Activated CD8-positive, alpha-beta memory T cell treated with anti-CD3 and anti-CD28 coated beads, Interleukin-2, amount 10 ng/mL, durations not matched to agents 7 days and 5 days (primary cell): Measurements from ENCODE around the gene ZNF618. TPM values are rescaled to one million over a fixed set of nuclear protein-coding genes. Genes with fewer than 3 reads are reported as not detected.

ENCODE experiments used
- ATAC-seq: fragments of 150-1000 bp; cut with Tn5 transposase; one replicate; pipeline ENCODE4 v1.10.0; 2021; ENCODE audit warnings: moderate library complexity
- CTCF ChIA-PET: fragments of 350-600 bp; sonication (Branson Sonifier 250); formaldehyde crosslinking; loops from one replicate; lab custom pipeline; 2021; ENCODE audit warnings: antibody characterized with exemption; lab: Charles Lee
- DNase-seq: peaks from one replicate; pipeline ENCODE4 v3.0.0-alpha.2; 2020
- H3K27ac Mint-ChIP-seq: one replicate; pipeline ENCODE4 v1.8.0; 2021; ENCODE audit warnings: mild to moderate bottlenecking, mixed read lengths
- H3K27me3 Mint-ChIP-seq: one replicate; pipeline ENCODE4 v1.8.0; 2021; ENCODE audit warnings: mixed read lengths
- H3K36me3 Mint-ChIP-seq: one replicate; pipeline ENCODE4 v1.8.0; 2021; ENCODE audit warnings: mild to moderate bottlenecking, mixed read lengths
- H3K4me1 Mint-ChIP-seq: one replicate; pipeline ENCODE4 v1.8.0; 2021; ENCODE audit warnings: mixed read lengths
- H3K4me3 Mint-ChIP-seq: one replicate; pipeline ENCODE4 v1.8.0; 2021; ENCODE audit warnings: mild to moderate bottlenecking, moderate library complexity, mixed read lengths
- H3K9me3 Mint-ChIP-seq: one replicate; pipeline ENCODE4 v1.8.0; 2022; ENCODE audit warnings: low read depth, mixed read lengths
- total RNA-seq, 2 experiments: library from RNA; stranded (reverse); gene quantifications; one replicate each; pipeline ENCODE4 v1.2.3, GENCODE V29; 2021

Gene ZNF618
- total RNA-seq, 2 experiments from 2014 or later, result 0.54 to 0.79 TPM

GRCh38 chr9:113934829-113935676 is 58.9 kb downstream of the ZNF618 start:
- DNase-seq (peak; percentile 38), ATAC-seq (no peak)
- no peak overlapping the region for H3K4me3 Mint-ChIP-seq
- H3K36me3 Mint-ChIP-seq, result no peaks in the 10 kb centered on the region
- H3K27me3 Mint-ChIP-seq, result peaks cover 2% of the 10 kb centered on the region
- no peak overlapping the region for H3K27ac Mint-ChIP-seq
- CTCF ChIA-PET, result no interaction called here
- no peaks in the 10 kb centered on the region for H3K4me1 Mint-ChIP-seq
- H3K9me3 Mint-ChIP-seq, result no peaks in the 10 kb centered on the region

DNA sequence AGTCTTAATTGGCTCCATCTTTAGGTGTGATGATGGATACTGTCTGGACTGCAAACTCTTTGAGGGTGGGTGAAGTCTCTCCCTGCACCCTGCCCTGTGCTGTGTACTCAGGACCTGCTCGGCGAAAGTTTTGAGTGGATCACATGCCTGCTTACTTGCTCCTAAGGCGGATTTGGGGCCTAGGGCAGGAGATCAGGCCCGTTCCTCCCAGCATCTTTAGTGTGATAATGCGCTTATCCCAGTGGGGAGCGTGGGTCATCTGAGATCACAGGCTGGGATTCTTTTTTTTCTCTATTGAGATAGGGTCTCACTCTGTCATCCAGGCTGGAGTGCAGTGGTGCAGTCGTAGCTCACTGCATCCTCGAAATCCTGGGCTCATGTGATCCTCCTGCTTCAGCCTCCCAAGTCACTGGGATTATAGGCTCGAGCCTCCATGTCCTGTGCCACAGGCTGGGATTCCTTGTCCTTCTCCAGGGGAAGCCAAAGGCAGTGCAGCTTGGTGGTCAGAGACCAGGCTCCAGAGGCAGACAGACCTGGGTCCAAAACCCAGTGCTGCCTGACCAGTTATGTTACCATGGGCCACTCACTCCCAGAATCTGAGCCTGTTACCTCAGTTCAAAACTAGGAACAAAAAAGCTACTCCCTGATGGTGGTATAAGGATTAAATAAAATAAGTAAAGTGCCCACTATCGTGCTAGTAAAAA is 59.7 kb downstream of the ZNF618 start:
- H3K9me3 Mint-ChIP-seq, result no peaks in the 10 kb centered on the region
- no peak overlapping the region for H3K27ac Mint-ChIP-seq
- peaks cover 4% of the 10 kb centered on the region for H3K27me3 Mint-ChIP-seq
- CTCF ChIA-PET, result no interaction called here
- DNase-seq (no peak), ATAC-seq (no peak)
- no peaks in the 10 kb centered on the region for H3K36me3 Mint-ChIP-seq
- no peaks in the 10 kb centered on the region for H3K4me1 Mint-ChIP-seq
- no peak overlapping the region for H3K4me3 Mint-ChIP-seq

DNA sequence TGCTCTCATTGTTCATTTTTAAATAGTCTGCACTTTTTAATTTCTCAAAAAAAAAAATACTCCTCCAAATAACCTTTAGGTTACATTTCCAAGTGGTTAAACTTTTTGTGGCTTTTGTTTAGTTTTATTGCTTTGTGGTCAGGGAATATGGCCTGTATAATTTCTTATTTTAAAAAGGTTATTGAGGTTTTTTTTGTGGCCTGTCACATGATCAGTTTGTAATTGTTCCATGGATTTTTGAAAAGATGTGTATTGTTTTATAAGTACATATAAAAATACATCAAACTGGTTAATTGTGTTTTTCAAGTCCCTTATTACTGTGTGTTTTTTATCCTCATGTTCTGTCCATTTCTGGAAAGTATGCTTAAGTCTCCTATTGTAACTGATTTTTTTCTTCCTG is 64.0 kb downstream of the ZNF618 start:
- H3K4me1 Mint-ChIP-seq, result no peaks in the 10 kb centered on the region
- no peak for ATAC-seq
- CTCF ChIA-PET, result no interaction called here

DNA sequence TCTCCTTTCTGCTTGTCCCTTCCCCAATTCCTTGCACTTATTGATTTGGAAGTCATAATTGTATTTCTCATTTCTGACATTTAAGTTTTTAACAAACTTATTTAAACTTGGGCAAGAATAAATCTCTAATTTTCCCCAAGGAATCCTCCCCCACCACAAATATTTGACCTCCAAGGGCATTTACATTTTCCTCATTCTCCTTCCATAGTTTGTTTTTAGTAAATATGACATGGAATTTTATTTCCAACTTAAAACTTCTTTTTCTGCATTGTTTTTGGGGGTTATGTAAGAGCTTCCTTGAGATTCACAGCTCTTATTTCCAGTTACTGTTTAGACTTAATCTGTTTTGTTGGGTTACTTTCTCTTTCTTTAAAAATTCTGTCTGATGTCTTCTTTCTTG is 64.9 kb downstream of the ZNF618 start:
- Mint-ChIP-seq H3K27ac (no peak overlapping the region), H3K4me1 (no peaks in the 10 kb centered on the region)
- DNase-seq, result no peak

More for the DNA sequence above, 64.0 kb downstream of the ZNF618 start:
- Mint-ChIP-seq H3K4me3 (no peak overlapping the region), H3K36me3 (no peaks in the 10 kb centered on the region), H3K27me3 (peaks cover 14% of the 10 kb centered on the region), H3K9me3 (no peaks in the 10 kb centered on the region), H3K27ac (no peak overlapping the region)
- no peak for DNase-seq

GRCh38 chr9:113941526-113941925 is 65.4 kb downstream of the ZNF618 start:
- peaks cover 14% of the 10 kb centered on the region for H3K27me3 Mint-ChIP-seq
- ATAC-seq (no peak), DNase-seq (no peak)
- no peaks in the 10 kb centered on the region for H3K36me3 Mint-ChIP-seq
- CTCF ChIA-PET, result no interaction called here
- H3K9me3 Mint-ChIP-seq, result no peaks in the 10 kb centered on the region
- no peak overlapping the region for H3K4me3 Mint-ChIP-seq
- no peak overlapping the region for H3K27ac Mint-ChIP-seq
- no peaks in the 10 kb centered on the region for H3K4me1 Mint-ChIP-seq

More for the DNA sequence above, 64.9 kb downstream of the ZNF618 start:
- Mint-ChIP-seq H3K27me3 (peaks cover 14% of the 10 kb centered on the region), H3K9me3 (no peaks in the 10 kb centered on the region), H3K4me3 (no peak overlapping the region), H3K36me3 (no peaks in the 10 kb centered on the region)
- ATAC-seq, result no peak
- CTCF ChIA-PET, result no interaction called here

GRCh38 chr9:113943112-113944009 is 67.3 kb downstream of the ZNF618 start:
- Mint-ChIP-seq H3K4me1 (no peaks in the 10 kb centered on the region), H3K27me3 (peaks cover 12% of the 10 kb centered on the region), H3K36me3 (no peaks in the 10 kb centered on the region), H3K4me3 (no peak overlapping the region), H3K27ac (no peak overlapping the region), H3K9me3 (no peaks in the 10 kb centered on the region)
- no peak for DNase-seq
- ATAC-seq, result no peak
- CTCF ChIA-PET, result interaction anchor here (0.5 kb wide), 1 partner anchor 635 kb away, joined by 3 read pairs; no protein-coding TSS in a partner anchor

GRCh38 chr9:113945784-113946183 is 69.7 kb downstream of the ZNF618 start:
- CTCF ChIA-PET, result no interaction called here
- ATAC-seq (no peak), DNase-seq (no peak)
- Mint-ChIP-seq H3K27me3 (peaks cover 10% of the 10 kb centered on the region), H3K4me3 (no peak overlapping the region), H3K9me3 (no peaks in the 10 kb centered on the region), H3K36me3 (no peaks in the 10 kb centered on the region), H3K27ac (no peak overlapping the region), H3K4me1 (no peaks in the 10 kb centered on the region)

DNA sequence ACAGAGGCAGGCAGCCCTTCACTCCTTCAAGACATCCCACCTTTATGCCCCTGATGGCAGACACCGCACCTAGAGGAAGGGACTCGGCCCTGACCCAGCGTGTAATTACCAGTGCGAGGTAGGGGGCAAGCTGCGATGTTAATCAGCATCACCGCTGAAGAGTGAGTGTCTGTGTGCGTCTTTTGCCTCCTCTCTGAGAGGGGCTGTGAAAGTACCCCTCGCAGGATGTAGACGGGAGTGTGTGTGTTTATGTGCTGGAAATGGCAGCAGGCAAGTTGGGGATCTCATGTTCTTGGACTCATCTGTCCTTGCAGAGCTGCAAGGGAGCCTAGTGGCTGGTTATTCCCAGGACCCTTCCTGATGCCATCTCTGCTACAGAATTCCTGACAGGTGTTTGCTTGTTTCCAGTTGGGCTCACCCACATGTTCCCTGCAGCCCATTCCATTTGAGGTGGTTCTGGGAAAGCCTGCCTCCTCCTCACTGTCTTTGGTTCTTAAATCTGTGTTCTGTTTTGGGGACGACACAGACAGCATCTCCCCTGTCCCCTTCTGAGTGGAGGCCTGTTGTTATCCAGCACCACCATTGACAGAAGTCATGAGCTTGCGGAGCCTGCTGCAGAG is 70.5 kb downstream of the ZNF618 start:
- H3K9me3 Mint-ChIP-seq, result no peaks in the 10 kb centered on the region
- H3K27me3 Mint-ChIP-seq, result peaks cover 2% of the 10 kb centered on the region
- CTCF ChIA-PET, result no interaction called here
- H3K27ac Mint-ChIP-seq, result no peak overlapping the region
- H3K4me1 Mint-ChIP-seq, result no peaks in the 10 kb centered on the region
- ATAC-seq (no peak), DNase-seq (no peak)
- no peak overlapping the region for H3K4me3 Mint-ChIP-seq
- no peaks in the 10 kb centered on the region for H3K36me3 Mint-ChIP-seq

DNA sequence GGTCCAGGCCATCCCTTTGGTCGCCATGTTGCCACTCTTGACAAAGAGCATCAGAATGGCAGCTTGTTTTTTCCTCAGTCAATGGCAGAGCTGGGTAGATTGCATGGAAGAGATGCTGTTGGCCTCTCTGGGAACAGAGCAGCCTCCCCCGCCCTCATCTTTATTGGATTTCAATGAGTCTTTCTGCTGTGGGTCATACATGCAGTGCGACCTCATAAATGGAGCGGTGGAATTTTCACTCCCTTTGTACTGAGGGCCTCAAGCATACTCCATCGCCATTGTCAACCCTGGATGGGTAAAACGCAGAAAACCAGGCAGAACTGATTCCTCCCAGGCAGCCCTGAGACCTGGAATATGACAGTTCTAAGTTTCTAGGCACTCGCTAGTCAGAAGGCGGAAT is 71.8 kb downstream of the ZNF618 start:
- DNase-seq (no peak), ATAC-seq (no peak)
- H3K4me1 Mint-ChIP-seq, result no peaks in the 10 kb centered on the region
- H3K36me3 Mint-ChIP-seq, result no peaks in the 10 kb centered on the region
- H3K9me3 Mint-ChIP-seq, result no peaks in the 10 kb centered on the region
- no peak overlapping the region for H3K27ac Mint-ChIP-seq
- H3K4me3 Mint-ChIP-seq, result no peak overlapping the region
- H3K27me3 Mint-ChIP-seq, result no peaks in the 10 kb centered on the region
- CTCF ChIA-PET, result interaction anchor here (1.1 kb wide), 1 partner anchor 15 kb away, joined by 4 read pairs; no protein-coding TSS in a partner anchor

DNA sequence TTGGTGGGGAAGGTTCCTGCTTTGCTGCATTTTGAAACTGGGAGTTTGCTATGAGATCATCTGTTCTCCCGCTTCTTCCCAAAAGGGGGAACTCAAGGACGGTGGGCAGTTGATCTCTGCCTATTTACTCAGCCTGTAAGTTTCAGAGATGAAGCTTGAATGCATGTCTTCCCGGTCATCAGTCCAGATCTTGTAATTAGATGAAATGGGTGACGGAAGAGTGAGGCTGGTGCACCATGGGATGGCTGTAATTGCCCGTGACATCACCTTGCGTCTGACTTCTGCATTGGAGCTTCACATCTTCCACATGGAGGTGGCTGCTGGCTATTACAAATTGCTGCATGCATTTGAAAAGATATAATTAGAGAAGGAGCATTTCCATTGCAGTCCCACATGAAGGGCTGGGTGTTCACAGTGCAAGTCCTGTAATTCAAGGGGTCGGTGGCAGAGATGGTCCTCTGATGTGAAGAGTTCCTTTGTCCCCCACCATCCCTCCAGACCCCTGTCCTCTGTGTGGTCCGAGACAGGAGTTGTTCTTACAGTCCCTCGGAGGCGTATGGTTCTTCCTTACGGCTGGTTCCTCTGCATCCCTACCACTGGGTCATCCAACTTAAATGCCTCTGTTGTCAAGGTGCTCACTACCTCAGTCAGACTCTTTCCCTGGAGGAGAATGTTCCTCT is 72.9 kb downstream of the ZNF618 start:
- DNase-seq, result no peak
- H3K9me3 Mint-ChIP-seq, result no peaks in the 10 kb centered on the region
- ATAC-seq, result no peak
- no peak overlapping the region for H3K4me3 Mint-ChIP-seq
- H3K27ac Mint-ChIP-seq, result no peak overlapping the region
- CTCF ChIA-PET, result no interaction called here
- no peaks in the 10 kb centered on the region for H3K4me1 Mint-ChIP-seq
- no peaks in the 10 kb centered on the region for H3K36me3 Mint-ChIP-seq
- no peaks in the 10 kb centered on the region for H3K27me3 Mint-ChIP-seq

- ATAC-seq (no peak), DNase-seq (no peak)
- no peaks in the 10 kb centered on the region for H3K9me3 Mint-ChIP-seq
- H3K27me3 Mint-ChIP-seq, result no peaks in the 10 kb centered on the region
- H3K4me3 Mint-ChIP-seq, result no peak overlapping the region
- H3K4me1 Mint-ChIP-seq, result no peaks in the 10 kb centered on the region
- no peaks in the 10 kb centered on the region for H3K36me3 Mint-ChIP-seq
- CTCF ChIA-PET, result no interaction called here
- no peak overlapping the region for H3K27ac Mint-ChIP-seq
Measured at GRCh38 chr9:113949571-113950078, 73.5 kb downstream of the ZNF618 start.

- CTCF ChIA-PET, result no interaction called here
- Mint-ChIP-seq H3K27ac (no peak overlapping the region), H3K4me1 (no peaks in the 10 kb centered on the region), H3K4me3 (no peak overlapping the region), H3K36me3 (no peaks in the 10 kb centered on the region), H3K9me3 (no peaks in the 10 kb centered on the region), H3K27me3 (no peaks in the 10 kb centered on the region)
- ATAC-seq (no peak), DNase-seq (no peak)
Measured at GRCh38 chr9:113950195-113951031, 74.3 kb downstream of the ZNF618 start.
